ENCODE results near the gene SESN1.
"Not testable (repeated sequence)": the region's sequence is repeated elsewhere in the genome, so short reads cannot be mapped to it uniquely, and the experiment has no call there.

The SESN1 gene

DNA sequence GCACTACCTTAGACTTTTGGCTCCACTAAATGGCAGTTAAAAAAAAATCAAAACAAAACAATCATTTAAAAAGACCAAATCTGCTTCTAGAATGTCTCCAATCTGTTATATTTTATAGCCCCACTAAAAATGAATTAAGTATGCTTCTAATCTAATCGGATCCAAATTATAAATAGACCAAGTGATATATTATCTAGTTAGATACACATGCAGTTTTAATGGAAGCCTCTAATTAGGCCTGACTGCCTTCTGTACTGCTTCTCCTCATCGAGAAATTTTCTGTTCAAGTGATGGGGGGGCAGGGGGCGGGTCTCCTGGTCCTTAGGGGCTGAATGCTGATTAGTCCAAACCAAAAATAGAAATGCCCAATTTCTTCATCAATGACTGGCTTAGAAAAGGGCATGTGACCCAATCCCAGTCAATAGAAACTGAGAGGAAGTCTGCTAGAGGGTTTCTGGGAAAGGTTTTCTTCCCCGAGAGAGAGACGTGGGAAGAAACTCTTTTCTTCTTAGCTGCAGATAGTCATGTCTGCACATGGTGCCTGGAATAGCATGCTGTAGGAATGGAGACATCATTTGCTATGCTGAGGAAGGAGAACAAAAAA is 6.9 kb downstream of the SESN1 start:
- Mint-ChIP-seq H3K36me3 (ENCODE audit: low read depth) (peaks cover 5% of the 10 kb centered on the region), H3K9me3 (no peaks in the 10 kb centered on the region), H3K4me3 (no peak overlapping the region), H3K27me3 (no peaks in the 10 kb centered on the region), H3K27ac (no peak overlapping the region), H3K4me1 (ENCODE audit: low read depth) (peaks cover 30% of the 10 kb centered on the region)
- intact Hi-C loops (cut with micrococcal nuclease): no loop called here

DNA sequence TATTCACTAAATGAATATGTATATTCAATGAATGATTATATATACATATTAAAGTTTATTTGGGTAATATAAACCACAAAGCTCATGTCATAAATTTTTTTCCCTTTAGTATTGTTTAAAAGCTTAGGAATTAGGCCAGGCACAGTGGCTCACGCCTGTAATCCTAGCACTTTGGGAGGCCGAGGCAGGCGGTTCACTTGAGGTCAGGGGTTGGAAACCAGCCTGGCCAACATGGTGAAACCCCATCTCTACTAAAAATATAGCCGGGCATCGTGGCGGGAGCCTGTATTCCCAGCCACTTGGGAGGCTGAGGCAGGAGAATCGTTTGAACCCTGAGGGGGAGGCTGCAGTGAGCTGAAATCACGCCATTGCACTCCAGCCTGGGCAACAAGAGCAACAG is 10.5 kb downstream of the SESN1 start:
- H3K27me3 Mint-ChIP-seq; H3K9me3 Mint-ChIP-seq; H3K27ac Mint-ChIP-seq; intact Hi-C loops (cut with micrococcal nuclease); H3K36me3 Mint-ChIP-seq (ENCODE audit: low read depth); H3K4me3 Mint-ChIP-seq: not testable (repeated sequence)
- peaks cover 16% of the 10 kb centered on the region for H3K4me1 Mint-ChIP-seq (ENCODE audit: low read depth)

DNA sequence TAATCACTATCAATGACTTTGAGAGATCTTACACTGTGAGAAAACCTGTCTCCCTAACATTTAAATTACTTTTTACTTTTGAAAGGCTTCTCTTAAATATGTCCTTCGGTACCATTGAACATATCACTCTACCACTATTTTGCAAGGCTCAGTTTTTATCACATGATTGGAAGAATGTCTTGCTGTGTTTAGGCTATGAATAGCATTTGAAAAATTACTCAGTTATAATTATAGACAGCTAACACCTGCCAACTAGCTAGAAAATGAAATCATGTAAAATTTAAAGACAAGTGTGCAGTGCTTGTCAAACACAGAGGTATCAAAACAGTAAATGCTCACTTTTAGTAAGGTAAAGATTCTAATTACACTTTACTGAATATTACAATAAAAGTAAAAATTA is 11.0 kb downstream of the SESN1 start:
- H3K4me3 Mint-ChIP-seq: no peak overlapping the region
- intact Hi-C loops (cut with micrococcal nuclease): no loop called here

DNA sequence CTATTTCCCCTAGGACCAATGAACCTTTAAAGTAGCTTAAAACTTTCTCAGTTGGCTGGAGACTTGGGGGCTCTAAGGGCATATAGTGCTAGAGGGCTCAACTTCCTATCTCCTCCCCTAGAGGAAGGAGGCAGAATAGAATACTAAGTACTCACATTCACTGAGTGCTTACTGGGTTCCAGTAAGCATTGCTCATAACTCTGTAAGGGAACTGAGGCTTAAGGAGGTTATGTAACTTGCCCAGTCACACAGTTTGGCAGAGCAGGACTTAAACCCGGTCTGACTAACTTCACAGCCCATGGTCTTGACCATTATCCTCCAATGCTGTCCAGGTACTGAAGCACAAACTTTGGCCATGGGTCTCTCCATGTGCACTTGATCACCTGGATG is 12.5 kb downstream of the SESN1 start:
- H3K4me3 Mint-ChIP-seq: no peak overlapping the region
- H3K4me1 Mint-ChIP-seq (ENCODE audit: low read depth): peaks cover 7% of the 10 kb centered on the region
- peaks cover 2% of the 10 kb centered on the region for H3K36me3 Mint-ChIP-seq (ENCODE audit: low read depth)
- no peak overlapping the region for H3K27ac Mint-ChIP-seq
- intact Hi-C loops (cut with micrococcal nuclease): no loop called here
- no peaks in the 10 kb centered on the region for H3K27me3 Mint-ChIP-seq
- no peaks in the 10 kb centered on the region for H3K9me3 Mint-ChIP-seq

More for the DNA sequence above, 11.0 kb downstream of the SESN1 start:
- H3K36me3 Mint-ChIP-seq (ENCODE audit: low read depth): peaks cover 5% of the 10 kb centered on the region
- H3K4me1 Mint-ChIP-seq (ENCODE audit: low read depth): peaks cover 16% of the 10 kb centered on the region
- H3K27me3 Mint-ChIP-seq: no peaks in the 10 kb centered on the region
- no peak overlapping the region for H3K27ac Mint-ChIP-seq
- H3K9me3 Mint-ChIP-seq: no peaks in the 10 kb centered on the region

DNA sequence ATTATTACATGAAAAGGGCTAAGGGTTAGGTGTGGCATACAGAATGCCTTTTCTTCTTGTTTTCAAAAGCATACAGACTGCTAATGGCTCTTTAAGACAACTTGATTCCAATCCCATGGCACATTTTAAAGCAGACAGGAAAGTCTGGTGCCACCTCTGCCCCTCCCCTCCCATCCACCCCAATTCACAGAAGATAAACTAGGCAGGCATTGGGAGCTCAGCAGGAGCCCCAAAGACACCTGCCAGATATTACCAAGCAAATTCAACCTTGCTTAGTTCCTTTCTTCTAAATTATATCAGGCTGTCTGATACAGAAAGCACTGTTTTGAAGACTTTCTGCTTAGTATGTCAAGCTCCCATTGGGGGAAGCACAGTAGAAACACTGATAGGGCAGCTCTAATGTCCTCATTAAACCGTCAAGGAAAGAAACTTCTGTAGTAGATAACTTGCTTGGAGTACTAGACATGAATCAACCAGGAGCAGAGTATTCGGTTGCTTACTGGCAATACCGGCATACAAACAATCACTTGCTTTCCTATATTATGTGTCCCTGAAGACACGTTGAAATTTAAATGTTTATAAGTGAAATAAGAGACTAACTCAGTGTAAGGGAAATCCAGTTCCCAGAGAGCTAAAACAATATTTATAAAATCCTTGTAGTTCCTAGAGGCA is 13.0 kb downstream of the SESN1 start:
- Mint-ChIP-seq H3K36me3 (ENCODE audit: low read depth) (no peaks in the 10 kb centered on the region), H3K27ac (no peak overlapping the region), H3K9me3 (no peaks in the 10 kb centered on the region), H3K4me3 (no peak overlapping the region), H3K4me1 (ENCODE audit: low read depth) (peaks cover 7% of the 10 kb centered on the region), H3K27me3 (no peaks in the 10 kb centered on the region)
- intact Hi-C loops (cut with micrococcal nuclease): no loop called here

DNA sequence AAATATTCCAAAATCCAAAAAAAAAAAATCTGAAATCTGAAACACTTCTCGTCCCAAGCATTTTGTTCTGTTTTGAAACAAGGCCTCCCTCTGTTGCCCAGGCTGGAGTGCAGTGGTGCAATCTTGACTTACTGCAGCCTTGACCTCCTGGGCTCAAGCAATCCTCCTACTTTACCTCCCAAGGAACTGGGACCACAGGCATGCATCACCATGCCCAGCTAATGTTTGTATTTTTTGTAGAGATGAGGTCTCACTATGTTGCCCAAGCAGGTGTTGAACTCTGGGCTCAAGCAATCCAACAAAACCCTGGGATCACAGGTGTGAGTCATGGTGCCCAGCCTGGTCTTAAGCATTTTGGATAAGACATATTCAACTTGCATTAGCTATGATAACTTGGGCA is 13.6 kb downstream of the SESN1 start:
- no peaks in the 10 kb centered on the region for H3K36me3 Mint-ChIP-seq (ENCODE audit: low read depth)
- H3K27me3 Mint-ChIP-seq: no peaks in the 10 kb centered on the region
- peaks cover 10% of the 10 kb centered on the region for H3K4me1 Mint-ChIP-seq (ENCODE audit: low read depth)
- H3K9me3 Mint-ChIP-seq: no peaks in the 10 kb centered on the region
- intact Hi-C loops (cut with micrococcal nuclease): no loop called here
- no peak overlapping the region for H3K27ac Mint-ChIP-seq
- no peak overlapping the region for H3K4me3 Mint-ChIP-seq

DNA sequence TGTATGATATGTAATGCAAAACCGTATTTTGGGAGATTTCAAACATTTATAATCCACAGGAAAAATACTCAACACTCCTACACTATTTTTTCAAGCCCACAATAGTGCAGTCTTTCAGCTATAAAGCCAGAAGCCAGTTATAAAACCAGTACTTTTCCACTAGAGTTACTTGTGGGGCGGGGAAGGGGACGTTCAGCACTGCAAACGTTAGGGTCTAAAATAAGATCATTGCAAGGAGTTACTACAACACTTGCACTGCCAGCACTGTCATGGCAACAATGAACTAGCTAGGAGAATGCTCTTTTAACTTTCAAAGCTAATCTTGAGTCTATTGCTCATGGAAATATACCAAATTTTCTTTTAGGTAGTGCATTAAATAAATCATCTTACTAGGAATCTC is 14.7 kb downstream of the SESN1 start:
- no peaks in the 10 kb centered on the region for H3K9me3 Mint-ChIP-seq
- intact Hi-C loops (cut with micrococcal nuclease): loop anchor here (10.0 kb wide), 1 partner anchor 295 kb away; no protein-coding TSS in a partner anchor
- no peaks in the 10 kb centered on the region for H3K27me3 Mint-ChIP-seq
- H3K4me1 Mint-ChIP-seq (ENCODE audit: low read depth): peaks cover 11% of the 10 kb centered on the region
- no peak overlapping the region for H3K4me3 Mint-ChIP-seq
- no peak overlapping the region for H3K27ac Mint-ChIP-seq
- H3K36me3 Mint-ChIP-seq (ENCODE audit: low read depth): no peaks in the 10 kb centered on the region

DNA sequence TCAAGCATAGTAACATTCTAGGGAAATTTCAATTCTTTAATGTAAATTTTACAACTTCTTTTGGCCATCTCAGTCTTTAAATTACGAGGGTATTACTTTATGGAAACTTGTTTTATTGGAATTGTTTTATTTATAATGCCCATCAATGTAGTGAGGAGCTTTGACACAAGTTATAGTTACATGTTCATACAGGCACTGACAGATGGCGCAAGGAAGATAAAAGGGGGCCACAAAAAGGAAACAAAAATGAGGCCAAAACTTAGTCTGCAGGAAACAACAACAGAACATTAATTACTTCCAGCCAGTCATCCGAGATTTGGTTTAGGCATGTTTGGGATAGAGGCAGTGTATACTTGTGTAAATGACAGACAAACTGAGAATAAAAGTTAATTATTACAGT is 18.3 kb downstream of the SESN1 start:
- no peaks in the 10 kb centered on the region for H3K9me3 Mint-ChIP-seq
- intact Hi-C loops (cut with micrococcal nuclease): loop anchor here (10.0 kb wide), 1 partner anchor 292 kb away; no protein-coding TSS in a partner anchor
- no peaks in the 10 kb centered on the region for H3K36me3 Mint-ChIP-seq (ENCODE audit: low read depth)
- H3K4me1 Mint-ChIP-seq (ENCODE audit: low read depth): peaks cover 10% of the 10 kb centered on the region
- H3K27me3 Mint-ChIP-seq: no peaks in the 10 kb centered on the region
- H3K4me3 Mint-ChIP-seq: no peak overlapping the region
- no peak overlapping the region for H3K27ac Mint-ChIP-seq

DNA sequence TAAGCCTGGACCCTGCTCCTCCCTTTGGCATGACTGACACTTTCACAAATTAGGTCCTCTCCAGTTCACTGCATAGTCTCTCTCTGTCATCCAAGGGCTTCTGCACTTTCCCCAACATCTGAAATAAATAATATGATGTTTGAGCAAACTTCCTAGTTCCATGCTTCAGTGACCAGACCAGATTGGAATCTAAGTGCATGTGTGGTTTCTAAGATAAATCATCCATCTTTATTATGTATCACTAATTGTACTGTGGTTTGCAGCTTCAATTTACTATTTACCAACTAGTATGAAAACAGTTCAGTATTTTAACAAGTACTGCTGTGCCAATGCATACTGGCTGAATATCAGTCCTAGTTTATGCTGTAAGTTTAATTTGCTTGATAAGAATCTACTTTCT is 18.7 kb downstream of the SESN1 start:
- no peaks in the 10 kb centered on the region for H3K9me3 Mint-ChIP-seq
- no peaks in the 10 kb centered on the region for H3K36me3 Mint-ChIP-seq (ENCODE audit: low read depth)
- H3K4me3 Mint-ChIP-seq: no peak overlapping the region
- intact Hi-C loops (cut with micrococcal nuclease): loop anchor here (10.0 kb wide), 1 partner anchor 291 kb away; no protein-coding TSS in a partner anchor
- no peak overlapping the region for H3K27ac Mint-ChIP-seq
- H3K27me3 Mint-ChIP-seq: no peaks in the 10 kb centered on the region
- peaks cover 10% of the 10 kb centered on the region for H3K4me1 Mint-ChIP-seq (ENCODE audit: low read depth)

DNA sequence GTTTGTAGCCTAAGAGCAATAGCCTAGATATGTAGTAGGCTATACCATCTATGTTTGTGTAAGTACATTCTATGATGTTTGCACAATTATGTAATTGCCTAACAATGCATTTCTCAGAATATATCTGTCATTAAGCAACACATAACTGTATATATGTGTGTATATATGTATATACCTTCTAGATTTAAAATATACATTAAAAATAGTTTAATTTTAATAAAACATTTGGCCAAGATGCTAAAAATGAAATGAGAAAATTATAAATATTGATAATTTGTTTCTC is 20.6 kb downstream of the SESN1 start:
- H3K4me3 Mint-ChIP-seq: no peak overlapping the region
- no peaks in the 10 kb centered on the region for H3K36me3 Mint-ChIP-seq (ENCODE audit: low read depth)
- peaks cover 10% of the 10 kb centered on the region for H3K4me1 Mint-ChIP-seq (ENCODE audit: low read depth)
- no peaks in the 10 kb centered on the region for H3K27me3 Mint-ChIP-seq
- no peaks in the 10 kb centered on the region for H3K9me3 Mint-ChIP-seq
- no peak overlapping the region for H3K27ac Mint-ChIP-seq
- intact Hi-C loops (cut with micrococcal nuclease): loop anchor here (5.0 to 10.0 kb wide), 2 partner anchors 177 to 289 kb away; no protein-coding TSS in a partner anchor

DNA sequence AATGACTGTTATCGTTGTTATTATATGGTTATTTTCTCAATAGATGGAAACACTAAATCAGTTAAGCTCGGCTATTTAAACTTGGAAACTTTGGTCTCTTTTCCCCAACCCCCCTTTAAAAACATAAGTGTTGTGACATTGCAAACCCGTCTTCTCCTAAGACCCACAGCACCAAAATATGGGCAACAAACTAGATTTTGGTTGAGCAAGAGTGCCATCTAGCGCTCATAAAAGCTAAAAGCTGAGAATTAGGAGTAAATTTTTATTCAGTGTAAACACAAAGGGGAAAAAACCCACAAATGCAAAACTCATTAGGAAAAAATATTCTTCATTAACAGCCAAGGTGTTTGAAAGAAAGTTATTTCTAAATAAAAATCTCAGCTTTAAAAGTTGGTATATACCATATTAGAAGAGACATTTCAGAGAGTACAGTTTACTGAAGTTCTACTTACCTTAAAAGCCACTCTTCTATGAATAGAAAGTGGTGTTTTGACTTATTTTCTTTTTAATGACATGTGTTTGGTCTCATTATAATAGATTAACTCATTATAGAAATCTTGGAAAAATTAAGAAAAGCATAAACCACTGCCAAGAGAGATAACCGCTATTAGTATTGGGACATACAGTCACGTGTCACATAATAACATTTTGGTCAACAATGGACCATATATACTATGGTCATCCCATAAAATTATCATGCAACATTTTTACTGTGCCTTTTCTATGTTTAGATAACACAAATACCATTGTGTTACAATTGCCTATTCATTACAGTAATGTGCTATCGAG is 21.1 kb downstream of the SESN1 start:
- H3K36me3 Mint-ChIP-seq (ENCODE audit: low read depth): no peaks in the 10 kb centered on the region
- no peak overlapping the region for H3K27ac Mint-ChIP-seq
- peaks cover 10% of the 10 kb centered on the region for H3K4me1 Mint-ChIP-seq (ENCODE audit: low read depth)
- H3K27me3 Mint-ChIP-seq: no peaks in the 10 kb centered on the region
- no peak overlapping the region for H3K4me3 Mint-ChIP-seq
- intact Hi-C loops (cut with micrococcal nuclease): loop anchor here (1.0 to 10.0 kb wide), 4 partner anchors 176 to 530 kb away; no protein-coding TSS in a partner anchor
- no peaks in the 10 kb centered on the region for H3K9me3 Mint-ChIP-seq

DNA sequence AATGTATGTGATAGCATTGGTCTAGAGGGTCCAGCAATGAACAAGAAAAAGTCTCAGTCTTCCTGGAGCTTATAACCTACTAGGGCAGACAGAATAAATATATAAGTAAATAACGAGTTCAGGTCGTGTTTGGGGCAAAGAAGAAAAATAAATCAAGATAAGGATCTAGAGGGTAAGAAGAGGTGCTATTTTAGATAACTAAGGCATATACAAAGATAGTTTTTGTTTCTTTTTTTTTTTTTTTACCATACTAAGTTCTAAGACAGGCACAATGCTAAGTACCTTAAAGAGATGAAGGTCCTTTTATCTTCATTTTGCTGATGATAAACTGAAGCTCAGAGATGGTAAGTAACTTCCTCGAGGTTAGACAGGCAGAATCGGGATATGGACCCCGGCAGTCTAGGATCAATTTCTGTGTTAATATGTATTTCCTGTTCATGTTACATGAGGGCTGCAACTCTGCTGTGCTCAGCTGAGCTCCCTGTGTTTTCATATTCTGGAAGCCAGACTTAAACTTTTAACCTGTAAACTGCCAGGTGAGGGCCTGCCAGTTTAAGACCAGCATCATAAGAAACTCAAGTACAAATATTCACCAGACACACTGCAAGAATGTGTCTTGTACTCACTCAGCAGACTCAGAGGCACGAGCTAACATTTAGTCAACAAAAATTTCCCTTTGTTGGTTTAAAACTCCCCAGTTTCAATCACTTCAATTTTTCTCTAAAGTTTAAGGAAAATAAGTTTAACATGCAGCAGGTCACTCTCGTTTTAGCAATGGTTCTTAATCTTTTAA is 23.3 kb downstream of the SESN1 start:
- Mint-ChIP-seq H3K4me3 (no peak overlapping the region), H3K27me3 (peaks cover 2% of the 10 kb centered on the region), H3K9me3 (no peaks in the 10 kb centered on the region), H3K4me1 (ENCODE audit: low read depth) (peaks cover 6% of the 10 kb centered on the region), H3K27ac (no peak overlapping the region), H3K36me3 (ENCODE audit: low read depth) (no peaks in the 10 kb centered on the region)
- intact Hi-C loops (cut with micrococcal nuclease): loop anchor here (5.0 to 10.0 kb wide), 2 partner anchors 174 to 287 kb away; no protein-coding TSS in a partner anchor

DNA sequence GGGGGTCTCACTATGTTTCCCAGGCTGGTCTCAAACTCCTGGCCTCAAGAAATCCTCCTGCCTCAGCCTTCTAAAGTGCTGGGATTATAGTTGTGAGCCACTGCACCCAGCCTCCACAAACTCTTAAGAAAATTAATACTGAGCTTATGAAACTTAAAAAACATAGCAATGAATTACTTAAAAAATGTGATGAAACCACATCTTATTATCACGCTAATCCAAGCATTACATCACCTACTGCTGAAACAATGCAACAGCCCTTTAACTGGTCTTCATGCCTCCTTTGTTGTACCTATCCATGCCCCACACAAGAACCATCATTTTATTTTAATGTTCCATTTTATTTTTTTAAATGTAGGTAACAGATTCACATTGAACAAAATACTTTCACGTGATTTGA is 24.9 kb downstream of the SESN1 start:
- no peak overlapping the region for H3K27ac Mint-ChIP-seq
- H3K27me3 Mint-ChIP-seq: peaks cover 2% of the 10 kb centered on the region
- H3K4me1 Mint-ChIP-seq (ENCODE audit: low read depth): peaks cover 7% of the 10 kb centered on the region
- no peaks in the 10 kb centered on the region for H3K9me3 Mint-ChIP-seq
- intact Hi-C loops (cut with micrococcal nuclease): loop anchor here (5.0 to 10.0 kb wide), 2 partner anchors 172 to 285 kb away; no protein-coding TSS in a partner anchor
- H3K4me3 Mint-ChIP-seq: no peak overlapping the region
- H3K36me3 Mint-ChIP-seq (ENCODE audit: low read depth): no peaks in the 10 kb centered on the region

All from dendritic cell treated with granulocyte-macrophage colony-stimulating factor and Interleukin-4, amounts not matched to agents 40 ng/mL and 50 ng/mL, for 4 days (primary cell).